ENCODE results near the gene AKAP12. TPM values are rescaled to one million over a fixed set of nuclear protein-coding genes. Genes with fewer than 3 reads are reported as not detected.

AKAP12 gene
- total RNA-seq, 3 donors from 2014 or later (not counting 1 experiment from before 2014, with no cell fraction given) = 0.07 to 17.6 (median 0.75) TPM

- Histone ChIP-seq H3K4me1 (ENCODE audit: control insufficient read depth, insufficient read depth, low read length) (no peaks in the 10 kb centered on the region), H3K4me3 (ENCODE audit: low read length) (no peak overlapping the region), H3K36me3 (ENCODE audit: control insufficient read depth, insufficient read depth, low read length) (no peaks in the 10 kb centered on the region), H3K27me3 (ENCODE audit: control insufficient read depth, insufficient read depth, low read length) (peaks cover 2% of the 10 kb centered on the region), H3K27ac (ENCODE audit: low read length) (no peak overlapping the region), H3K9me3 (ENCODE audit: control insufficient read depth, insufficient read depth, low read length) (no peaks in the 10 kb centered on the region)
- H3K36me3 Mint-ChIP-seq = no peaks in the 10 kb centered on the region
- no peaks in the 10 kb centered on the region for H3K9me3 Mint-ChIP-seq
- intact Hi-C loops (cut with micrococcal nuclease) = no loop called here
- peaks cover 15 to 60% of the 10 kb centered on the region in 2 donors for H3K27me3 Mint-ChIP-seq (ENCODE audit: low read depth in 2 of 2)
- no peak for TF ChIP-seq CTCF (IDR thresholded peaks at IDR 0.05)
- H3K4me3 Mint-ChIP-seq = no peak overlapping the region
- no peak for ATAC-seq
- no peaks in the 10 kb centered on the region for H3K4me1 Mint-ChIP-seq
- WGBS (ENCODE audit: insufficient coverage) = 73% methylated on average over 2 of the region's 6 CpGs
- H3K27ac Mint-ChIP-seq = no peak overlapping the region
- no peak for DNase-seq
Observed at GRCh38 chr6:151297886-151298285, 58.1 kb downstream of the AKAP12 start.

GRCh38 chr6:151299011-151299410 is 59.2 kb downstream of the AKAP12 start:
- no peaks in the 10 kb centered on the region for H3K9me3 ChIP-seq (ENCODE audit: control insufficient read depth, insufficient read depth, low read length)
- no peaks in the 10 kb centered on the region for H3K27me3 ChIP-seq (ENCODE audit: control insufficient read depth, insufficient read depth, low read length)
- H3K4me3 ChIP-seq (ENCODE audit: low read length) = no peak overlapping the region
- no peak overlapping the region for H3K4me3 Mint-ChIP-seq
- H3K27me3 Mint-ChIP-seq (ENCODE audit: low read depth in 2 of 2) = peaks cover 15 to 53% of the 10 kb centered on the region in 2 donors
- TF ChIP-seq CTCF (IDR thresholded peaks at IDR 0.05) = no peak
- no peak overlapping the region for H3K27ac ChIP-seq (ENCODE audit: low read length)
- no peaks in the 10 kb centered on the region for H3K4me1 Mint-ChIP-seq
- 95% methylated on average over 3 of the region's 4 CpGs for WGBS (ENCODE audit: insufficient coverage)
- DNase-seq (no peak), ATAC-seq (no peak)
- no peak overlapping the region for H3K27ac Mint-ChIP-seq
- H3K36me3 ChIP-seq (ENCODE audit: control insufficient read depth, insufficient read depth, low read length) = no peaks in the 10 kb centered on the region
- intact Hi-C loops (cut with micrococcal nuclease) = no loop called here
- H3K9me3 Mint-ChIP-seq = no peaks in the 10 kb centered on the region
- H3K36me3 Mint-ChIP-seq = no peaks in the 10 kb centered on the region
- H3K4me1 ChIP-seq (ENCODE audit: control insufficient read depth, insufficient read depth, low read length) = no peaks in the 10 kb centered on the region

- no peaks in the 10 kb centered on the region for H3K36me3 Mint-ChIP-seq
- ATAC-seq = no peak
- intact Hi-C loops (cut with micrococcal nuclease) = no loop called here
- no peaks in the 10 kb centered on the region for H3K4me1 Mint-ChIP-seq
- no peak overlapping the region for H3K27ac Mint-ChIP-seq
- H3K27me3 Mint-ChIP-seq (ENCODE audit: low read depth in 2 of 2) = peaks cover 10 to 40% of the 10 kb centered on the region in 2 donors
- no peak overlapping the region for H3K4me3 ChIP-seq (ENCODE audit: low read length)
- no peaks in the 10 kb centered on the region for H3K9me3 ChIP-seq (ENCODE audit: control insufficient read depth, insufficient read depth, low read length)
- no peak for TF ChIP-seq CTCF (IDR thresholded peaks at IDR 0.05)
- no peaks in the 10 kb centered on the region for H3K27me3 ChIP-seq (ENCODE audit: control insufficient read depth, insufficient read depth, low read length)
- no peak overlapping the region for H3K27ac ChIP-seq (ENCODE audit: low read length)
- H3K4me3 Mint-ChIP-seq = no peak overlapping the region
- H3K9me3 Mint-ChIP-seq = no peaks in the 10 kb centered on the region
- 72% methylated on average over 7 of the region's 8 CpGs for whole genome bisulfite sequencing (ENCODE audit: insufficient coverage)
- H3K4me1 ChIP-seq (ENCODE audit: control insufficient read depth, insufficient read depth, low read length) = no peaks in the 10 kb centered on the region
- no peaks in the 10 kb centered on the region for H3K36me3 ChIP-seq (ENCODE audit: control insufficient read depth, insufficient read depth, low read length)
- DNase-seq = no peak
Observed at GRCh38 chr6:151300267-151300991, 60.7 kb downstream of the AKAP12 start.

- Histone ChIP-seq H3K9me3 (ENCODE audit: control insufficient read depth, insufficient read depth, low read length) (no peaks in the 10 kb centered on the region), H3K4me1 (ENCODE audit: control insufficient read depth, insufficient read depth, low read length) (no peaks in the 10 kb centered on the region), H3K27ac (ENCODE audit: low read length) (no peak overlapping the region), H3K36me3 (ENCODE audit: control insufficient read depth, insufficient read depth, low read length) (no peaks in the 10 kb centered on the region), H3K27me3 (ENCODE audit: control insufficient read depth, insufficient read depth, low read length) (no peaks in the 10 kb centered on the region), H3K4me3 (ENCODE audit: low read length) (no peak overlapping the region)
- Mint-ChIP-seq H3K4me3 (no peak overlapping the region), H3K27ac (no peak overlapping the region), H3K4me1 (no peaks in the 10 kb centered on the region), H3K27me3 (ENCODE audit: low read depth in 2 of 2) (peaks cover 7 to 28% of the 10 kb centered on the region in 2 donors), H3K9me3 (no peaks in the 10 kb centered on the region), H3K36me3 (no peaks in the 10 kb centered on the region)
- ATAC-seq (no peak), DNase-seq (no peak)
- no peak for TF ChIP-seq CTCF (IDR thresholded peaks at IDR 0.05)
- intact Hi-C loops (cut with micrococcal nuclease) = no loop called here
- 97% methylated on average over 7 of the region's 8 CpGs for WGBS (ENCODE audit: insufficient coverage)
Observed at GRCh38 chr6:151301547-151301946, 61.8 kb downstream of the AKAP12 start.

Measured in natural killer cell (primary cell).